ENCODE results near the gene BMI1.
"Not testable (repeated sequence)": the region's sequence is repeated elsewhere in the genome, so short reads cannot be mapped to it uniquely, and the experiment has no call there.

DNA sequence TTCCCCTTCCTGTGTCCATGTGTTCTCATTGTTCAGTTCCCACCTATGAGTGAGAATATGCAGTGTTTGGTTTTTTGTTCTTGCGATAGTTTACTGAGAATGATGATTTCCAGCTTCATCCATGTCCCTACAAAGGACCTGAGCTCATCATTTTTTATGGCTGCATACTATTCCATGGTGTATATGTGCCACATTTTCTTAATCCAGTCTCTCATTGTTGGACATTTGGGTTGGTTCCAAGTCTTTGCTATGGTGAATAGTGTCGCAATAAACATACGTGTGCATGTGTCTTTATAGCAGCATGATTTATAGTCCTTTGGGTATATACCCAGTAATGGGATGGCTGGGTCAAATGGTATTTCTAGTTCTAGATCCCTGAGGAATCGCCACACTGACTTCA is 36.9 kb downstream of the BMI1 start:
- TF ChIP-seq, protein P1, sequence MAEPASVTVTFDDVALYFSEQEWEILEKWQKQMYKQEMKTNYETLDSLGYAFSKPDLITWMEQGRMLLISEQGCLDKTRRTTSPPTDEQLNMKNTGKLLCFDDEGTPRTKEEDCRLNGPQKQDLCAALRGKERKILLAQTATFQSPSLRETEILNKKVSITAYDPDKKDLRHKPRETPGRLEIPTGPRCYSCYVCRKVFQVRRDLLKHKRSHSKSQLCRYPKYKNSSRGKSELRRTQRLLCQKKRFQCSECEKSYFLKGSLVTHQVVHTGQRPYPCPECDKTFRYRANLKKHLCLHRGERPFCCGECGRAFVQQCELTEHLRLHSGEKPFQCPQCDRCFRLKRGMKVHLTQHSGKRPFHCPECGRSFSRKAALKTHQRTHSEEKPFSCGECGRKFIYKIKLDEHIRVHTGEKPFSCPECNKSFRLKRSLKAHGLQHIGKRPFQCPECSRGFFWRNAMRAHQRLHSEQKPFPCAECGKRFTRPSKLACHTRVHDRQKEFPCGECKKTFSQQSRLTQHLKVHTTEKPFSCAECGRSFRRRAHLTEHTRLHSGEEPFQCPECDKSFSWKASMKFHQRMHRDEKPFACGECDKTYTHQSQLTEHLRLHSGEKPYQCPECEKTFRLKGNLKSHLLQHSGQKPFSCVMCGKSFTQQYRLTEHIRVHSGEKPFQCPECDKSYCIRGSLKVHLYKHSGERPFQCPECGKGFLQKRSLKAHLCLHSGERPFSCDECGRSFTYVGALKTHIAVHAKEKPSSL (CRISPR knock-in tag; conservative IDR thresholded peaks at IDR 0.05): not testable (repeated sequence)
- TF ChIP-seq, protein P2, sequence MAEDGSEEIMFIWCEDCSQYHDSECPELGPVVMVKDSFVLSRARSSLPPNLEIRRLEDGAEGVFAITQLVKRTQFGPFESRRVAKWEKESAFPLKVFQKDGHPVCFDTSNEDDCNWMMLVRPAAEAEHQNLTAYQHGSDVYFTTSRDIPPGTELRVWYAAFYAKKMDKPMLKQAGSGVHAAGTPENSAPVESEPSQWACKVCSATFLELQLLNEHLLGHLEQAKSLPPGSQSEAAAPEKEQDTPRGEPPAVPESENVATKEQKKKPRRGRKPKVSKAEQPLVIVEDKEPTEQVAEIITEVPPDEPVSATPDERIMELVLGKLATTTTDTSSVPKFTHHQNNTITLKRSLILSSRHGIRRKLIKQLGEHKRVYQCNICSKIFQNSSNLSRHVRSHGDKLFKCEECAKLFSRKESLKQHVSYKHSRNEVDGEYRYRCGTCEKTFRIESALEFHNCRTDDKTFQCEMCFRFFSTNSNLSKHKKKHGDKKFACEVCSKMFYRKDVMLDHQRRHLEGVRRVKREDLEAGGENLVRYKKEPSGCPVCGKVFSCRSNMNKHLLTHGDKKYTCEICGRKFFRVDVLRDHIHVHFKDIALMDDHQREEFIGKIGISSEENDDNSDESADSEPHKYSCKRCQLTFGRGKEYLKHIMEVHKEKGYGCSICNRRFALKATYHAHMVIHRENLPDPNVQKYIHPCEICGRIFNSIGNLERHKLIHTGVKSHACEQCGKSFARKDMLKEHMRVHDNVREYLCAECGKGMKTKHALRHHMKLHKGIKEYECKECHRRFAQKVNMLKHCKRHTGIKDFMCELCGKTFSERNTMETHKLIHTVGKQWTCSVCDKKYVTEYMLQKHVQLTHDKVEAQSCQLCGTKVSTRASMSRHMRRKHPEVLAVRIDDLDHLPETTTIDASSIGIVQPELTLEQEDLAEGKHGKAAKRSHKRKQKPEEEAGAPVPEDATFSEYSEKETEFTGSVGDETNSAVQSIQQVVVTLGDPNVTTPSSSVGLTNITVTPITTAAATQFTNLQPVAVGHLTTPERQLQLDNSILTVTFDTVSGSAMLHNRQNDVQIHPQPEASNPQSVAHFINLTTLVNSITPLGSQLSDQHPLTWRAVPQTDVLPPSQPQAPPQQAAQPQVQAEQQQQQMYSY (CRISPR knock-in tag; IDR thresholded peaks at IDR 0.05): not testable (repeated sequence)
- TF ChIP-seq, protein P3, sequence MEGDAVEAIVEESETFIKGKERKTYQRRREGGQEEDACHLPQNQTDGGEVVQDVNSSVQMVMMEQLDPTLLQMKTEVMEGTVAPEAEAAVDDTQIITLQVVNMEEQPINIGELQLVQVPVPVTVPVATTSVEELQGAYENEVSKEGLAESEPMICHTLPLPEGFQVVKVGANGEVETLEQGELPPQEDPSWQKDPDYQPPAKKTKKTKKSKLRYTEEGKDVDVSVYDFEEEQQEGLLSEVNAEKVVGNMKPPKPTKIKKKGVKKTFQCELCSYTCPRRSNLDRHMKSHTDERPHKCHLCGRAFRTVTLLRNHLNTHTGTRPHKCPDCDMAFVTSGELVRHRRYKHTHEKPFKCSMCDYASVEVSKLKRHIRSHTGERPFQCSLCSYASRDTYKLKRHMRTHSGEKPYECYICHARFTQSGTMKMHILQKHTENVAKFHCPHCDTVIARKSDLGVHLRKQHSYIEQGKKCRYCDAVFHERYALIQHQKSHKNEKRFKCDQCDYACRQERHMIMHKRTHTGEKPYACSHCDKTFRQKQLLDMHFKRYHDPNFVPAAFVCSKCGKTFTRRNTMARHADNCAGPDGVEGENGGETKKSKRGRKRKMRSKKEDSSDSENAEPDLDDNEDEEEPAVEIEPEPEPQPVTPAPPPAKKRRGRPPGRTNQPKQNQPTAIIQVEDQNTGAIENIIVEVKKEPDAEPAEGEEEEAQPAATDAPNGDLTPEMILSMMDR (IDR thresholded peaks at IDR 0.05): not testable (repeated sequence)
- TF ChIP-seq, protein P4, sequence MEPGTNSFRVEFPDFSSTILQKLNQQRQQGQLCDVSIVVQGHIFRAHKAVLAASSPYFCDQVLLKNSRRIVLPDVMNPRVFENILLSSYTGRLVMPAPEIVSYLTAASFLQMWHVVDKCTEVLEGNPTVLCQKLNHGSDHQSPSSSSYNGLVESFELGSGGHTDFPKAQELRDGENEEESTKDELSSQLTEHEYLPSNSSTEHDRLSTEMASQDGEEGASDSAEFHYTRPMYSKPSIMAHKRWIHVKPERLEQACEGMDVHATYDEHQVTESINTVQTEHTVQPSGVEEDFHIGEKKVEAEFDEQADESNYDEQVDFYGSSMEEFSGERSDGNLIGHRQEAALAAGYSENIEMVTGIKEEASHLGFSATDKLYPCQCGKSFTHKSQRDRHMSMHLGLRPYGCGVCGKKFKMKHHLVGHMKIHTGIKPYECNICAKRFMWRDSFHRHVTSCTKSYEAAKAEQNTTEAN (CRISPR knock-in tag; IDR thresholded peaks at IDR 0.05): not testable (repeated sequence)
- not testable (repeated sequence) for TF ChIP-seq HMGA2 (CRISPR knock-in tag; IDR thresholded peaks at IDR 0.05); TCF7 (CRISPR knock-in tag; IDR thresholded peaks at IDR 0.05; ENCODE audit: low read depth); CREB1 (CRISPR knock-in tag; IDR thresholded peaks at IDR 0.05)
